Measurements from ENCODE around the gene CDC16.

Gene CDC16

GRCh38 chr13:114259374-114259773 is 24.7 kb downstream of the CDC16 start:
- Histone ChIP-seq H3K4me3 (ENCODE audit: low read depth, low read length) (no peak overlapping the region), H2BK120ac (ENCODE audit: insufficient read depth, low read length, poor library complexity) (no peak overlapping the region), H2AK5ac (ENCODE audit: low read length) (no peak overlapping the region), H3K9me3 (ENCODE audit: insufficient read depth, low read depth, low read length) (no peaks in the 10 kb centered on the region), H3K4me2 (ENCODE audit: low read length) (no peak overlapping the region), H3K79me1 (ENCODE audit: low read length) (no peaks in the 10 kb centered on the region), H3K27ac (ENCODE audit: low read depth, low read length) (no peak overlapping the region), H3K27me3 (ENCODE audit: insufficient read depth, low read length) (no peaks in the 10 kb centered on the region), H4K8ac (ENCODE audit: low read depth, low read length) (no peak overlapping the region), H4K12ac (ENCODE audit: low read depth, low read length) (no peak overlapping the region), H4K91ac (ENCODE audit: low read depth, low read length) (no peak overlapping the region), H2BK12ac (ENCODE audit: low read length) (no peak overlapping the region), H3K14ac (ENCODE audit: low read length) (no peak overlapping the region), H3K4me1 (ENCODE audit: control insufficient read depth in 1 of 2, insufficient read depth in 2 of 2, low read length in 2 of 2) (no peaks in the 10 kb centered on the region), H3K18ac (ENCODE audit: low read length) (no peak overlapping the region), H2BK5ac (ENCODE audit: low read depth, low read length, poor library complexity) (no peak overlapping the region), H3K9ac (ENCODE audit: low read length) (no peak overlapping the region), H2AFZ (ENCODE audit: insufficient read depth, low read length, poor library complexity) (no peak overlapping the region), H3K36me3 (ENCODE audit: control insufficient read depth in 1 of 2, insufficient read depth in 2 of 2, low read length in 2 of 2) (peaks cover 29 to 45% of the 10 kb centered on the region in 2 experiments), H3K4ac (ENCODE audit: low read depth, low read length) (no peak overlapping the region), H3K23ac (ENCODE audit: low read length) (no peak overlapping the region), H3K79me2 (ENCODE audit: control insufficient read depth, insufficient read depth, low read length, poor library complexity) (no peaks in the 10 kb centered on the region)
- WGBS (ENCODE audit: extremely low coverage, insufficient coverage, insufficient read length): no CpG with 5 or more reads among the region's 7 CpGs
- DNase-seq: no peak

- no peaks in the 10 kb centered on the region for H3K9me3 ChIP-seq (ENCODE audit: insufficient read depth, low read depth, low read length)
- no peaks in the 10 kb centered on the region for H3K79me1 ChIP-seq (ENCODE audit: low read length)
- DNase-seq: no peak
- H2BK12ac ChIP-seq (ENCODE audit: low read length): no peak overlapping the region
- no peak overlapping the region for H2AK5ac ChIP-seq (ENCODE audit: low read length)
- peaks cover 32 to 48% of the 10 kb centered on the region in 2 experiments for H3K36me3 ChIP-seq (ENCODE audit: control insufficient read depth in 1 of 2, insufficient read depth in 2 of 2, low read length in 2 of 2)
- no peak overlapping the region for H4K91ac ChIP-seq (ENCODE audit: low read depth, low read length)
- H4K12ac ChIP-seq (ENCODE audit: low read depth, low read length): no peak overlapping the region
- H3K4me3 ChIP-seq (ENCODE audit: low read depth, low read length): no peak overlapping the region
- no peaks in the 10 kb centered on the region for H3K27me3 ChIP-seq (ENCODE audit: insufficient read depth, low read length)
- H3K27ac ChIP-seq (ENCODE audit: low read depth, low read length): no peak overlapping the region
- whole genome bisulfite sequencing (ENCODE audit: extremely low coverage, insufficient coverage, insufficient read length): no CpG with 5 or more reads among the region's 4 CpGs
- H3K4me1 ChIP-seq (ENCODE audit: control insufficient read depth in 1 of 2, insufficient read depth in 2 of 2, low read length in 2 of 2): no peaks in the 10 kb centered on the region
- H2BK5ac ChIP-seq (ENCODE audit: low read depth, low read length, poor library complexity): no peak overlapping the region
- no peak overlapping the region for H4K8ac ChIP-seq (ENCODE audit: low read depth, low read length)
- no peak overlapping the region for H3K9ac ChIP-seq (ENCODE audit: low read length)
- H2BK120ac ChIP-seq (ENCODE audit: insufficient read depth, low read length, poor library complexity): no peak overlapping the region
- no peak overlapping the region for H3K23ac ChIP-seq (ENCODE audit: low read length)
- H3K4ac ChIP-seq (ENCODE audit: low read depth, low read length): no peak overlapping the region
- no peak overlapping the region for H3K18ac ChIP-seq (ENCODE audit: low read length)
- no peak overlapping the region for H3K4me2 ChIP-seq (ENCODE audit: low read length)
- no peaks in the 10 kb centered on the region for H3K79me2 ChIP-seq (ENCODE audit: control insufficient read depth, insufficient read depth, low read length, poor library complexity)
- no peak overlapping the region for H3K14ac ChIP-seq (ENCODE audit: low read length)
- no peak overlapping the region for H2AFZ ChIP-seq (ENCODE audit: insufficient read depth, low read length, poor library complexity)
Measured at GRCh38 chr13:114259974-114260373, 25.3 kb downstream of the CDC16 start.

GRCh38 chr13:114260814-114261213 is 26.1 kb downstream of the CDC16 start:
- H4K12ac ChIP-seq (ENCODE audit: low read depth, low read length): no peak overlapping the region
- no peak overlapping the region for H3K18ac ChIP-seq (ENCODE audit: low read length)
- no peak overlapping the region for H2BK5ac ChIP-seq (ENCODE audit: low read depth, low read length, poor library complexity)
- no peak overlapping the region for H2BK12ac ChIP-seq (ENCODE audit: low read length)
- peaks cover 33 to 50% of the 10 kb centered on the region in 2 experiments for H3K36me3 ChIP-seq (ENCODE audit: control insufficient read depth in 1 of 2, insufficient read depth in 2 of 2, low read length in 2 of 2)
- no peak overlapping the region for H2AK5ac ChIP-seq (ENCODE audit: low read length)
- H3K27ac ChIP-seq (ENCODE audit: low read depth, low read length): no peak overlapping the region
- no peak overlapping the region for H2BK120ac ChIP-seq (ENCODE audit: insufficient read depth, low read length, poor library complexity)
- no peak overlapping the region for H3K4ac ChIP-seq (ENCODE audit: low read depth, low read length)
- H3K14ac ChIP-seq (ENCODE audit: low read length): no peak overlapping the region
- no peaks in the 10 kb centered on the region for H3K4me1 ChIP-seq (ENCODE audit: control insufficient read depth in 1 of 2, insufficient read depth in 2 of 2, low read length in 2 of 2)
- H3K27me3 ChIP-seq (ENCODE audit: insufficient read depth, low read length): no peaks in the 10 kb centered on the region
- H3K79me1 ChIP-seq (ENCODE audit: low read length): no peaks in the 10 kb centered on the region
- DNase-seq: no peak
- H4K8ac ChIP-seq (ENCODE audit: low read depth, low read length): no peak overlapping the region
- no peak overlapping the region for H3K4me2 ChIP-seq (ENCODE audit: low read length)
- H3K79me2 ChIP-seq (ENCODE audit: control insufficient read depth, insufficient read depth, low read length, poor library complexity): no peaks in the 10 kb centered on the region
- no peak overlapping the region for H4K91ac ChIP-seq (ENCODE audit: low read depth, low read length)
- no peak overlapping the region for H2AFZ ChIP-seq (ENCODE audit: insufficient read depth, low read length, poor library complexity)
- no CpG with 5 or more reads among the region's 3 CpGs for WGBS (ENCODE audit: extremely low coverage, insufficient coverage, insufficient read length)
- no peak overlapping the region for H3K23ac ChIP-seq (ENCODE audit: low read length)
- no peak overlapping the region for H3K4me3 ChIP-seq (ENCODE audit: low read depth, low read length)
- H3K9ac ChIP-seq (ENCODE audit: low read length): no peak overlapping the region
- no peaks in the 10 kb centered on the region for H3K9me3 ChIP-seq (ENCODE audit: insufficient read depth, low read depth, low read length)

GRCh38 chr13:114261328-114261965 is 26.8 kb downstream of the CDC16 start:
- Histone ChIP-seq H3K4me2 (ENCODE audit: low read length) (no peak overlapping the region), H2BK5ac (ENCODE audit: low read depth, low read length, poor library complexity) (no peak overlapping the region), H3K9me3 (ENCODE audit: insufficient read depth, low read depth, low read length) (no peaks in the 10 kb centered on the region), H3K27ac (ENCODE audit: low read depth, low read length) (no peak overlapping the region), H2AK5ac (ENCODE audit: low read length) (no peak overlapping the region), H4K12ac (ENCODE audit: low read depth, low read length) (no peak overlapping the region), H3K4ac (ENCODE audit: low read depth, low read length) (no peak overlapping the region), H3K4me3 (ENCODE audit: low read depth, low read length) (no peak overlapping the region), H4K8ac (ENCODE audit: low read depth, low read length) (no peak overlapping the region), H3K79me2 (ENCODE audit: control insufficient read depth, insufficient read depth, low read length, poor library complexity) (no peaks in the 10 kb centered on the region), H3K18ac (ENCODE audit: low read length) (no peak overlapping the region), H4K91ac (ENCODE audit: low read depth, low read length) (no peak overlapping the region), H3K27me3 (ENCODE audit: insufficient read depth, low read length) (no peaks in the 10 kb centered on the region), H2AFZ (ENCODE audit: insufficient read depth, low read length, poor library complexity) (no peak overlapping the region), H2BK12ac (ENCODE audit: low read length) (no peak overlapping the region), H3K14ac (ENCODE audit: low read length) (no peak overlapping the region), H3K23ac (ENCODE audit: low read length) (no peak overlapping the region), H2BK120ac (ENCODE audit: insufficient read depth, low read length, poor library complexity) (no peak overlapping the region), H3K36me3 (ENCODE audit: control insufficient read depth in 1 of 2, insufficient read depth in 2 of 2, low read length in 2 of 2) (peaks cover 39 to 56% of the 10 kb centered on the region in 2 experiments), H3K79me1 (ENCODE audit: low read length) (no peaks in the 10 kb centered on the region), H3K9ac (ENCODE audit: low read length) (no peak overlapping the region), H3K4me1 (ENCODE audit: control insufficient read depth in 1 of 2, insufficient read depth in 2 of 2, low read length in 2 of 2) (no peaks in the 10 kb centered on the region)
- WGBS (ENCODE audit: extremely low coverage, insufficient coverage, insufficient read length): no CpG with 5 or more reads among the region's 3 CpGs
- no peak for DNase-seq

All from trophoblast cell (in vitro differentiated cells and primary cell).